Duodenal mucosa (tissue), 2 donors: ENCODE measurements around the gene MTUS2.

Source experiments
- H3K27ac ChIP-seq: one replicate; pipeline ENCODE4 v1.7.0; 2013; ENCODE audit warnings: low read depth, low read length
- H3K27me3 ChIP-seq, 2 donors: one replicate each; pipeline ENCODE4 v1.7.0; 2013; ENCODE audit warnings: low read length in 2 of 2, control low read depth in 1 of 2; ENCODE audit not compliant: insufficient read depth in 2 of 2, control insufficient read depth in 1 of 2
- H3K36me3 ChIP-seq, 2 donors: one replicate each; pipeline ENCODE4 v1.7.0; 2013; ENCODE audit warnings: low read length in 2 of 2, control low read depth in 1 of 2; ENCODE audit not compliant: insufficient read depth in 2 of 2, control insufficient read depth in 1 of 2
- H3K4me1 ChIP-seq, 2 donors: one replicate each; pipeline ENCODE4 v1.7.0; 2013; ENCODE audit warnings: low read length in 2 of 2, control low read depth in 1 of 2; ENCODE audit not compliant: insufficient read depth in 2 of 2, control insufficient read depth in 1 of 2
- H3K4me3 ChIP-seq, 2 donors: one replicate each; pipeline ENCODE4 v1.7.0; 2013; ENCODE audit warnings: low read length in 2 of 2, low read depth in 1 of 2
- H3K9ac ChIP-seq, 2 donors: one replicate each; pipeline ENCODE4 v1.7.0; 2013; ENCODE audit warnings: low read length in 2 of 2, low read depth in 1 of 2
- H3K9me3 ChIP-seq, 2 donors: one replicate each; pipeline ENCODE4 v1.7.0; 2013; ENCODE audit warnings: low read length in 2 of 2, control low read depth in 1 of 2; ENCODE audit not compliant: control insufficient read depth in 1 of 2

Gene MTUS2

DNA sequence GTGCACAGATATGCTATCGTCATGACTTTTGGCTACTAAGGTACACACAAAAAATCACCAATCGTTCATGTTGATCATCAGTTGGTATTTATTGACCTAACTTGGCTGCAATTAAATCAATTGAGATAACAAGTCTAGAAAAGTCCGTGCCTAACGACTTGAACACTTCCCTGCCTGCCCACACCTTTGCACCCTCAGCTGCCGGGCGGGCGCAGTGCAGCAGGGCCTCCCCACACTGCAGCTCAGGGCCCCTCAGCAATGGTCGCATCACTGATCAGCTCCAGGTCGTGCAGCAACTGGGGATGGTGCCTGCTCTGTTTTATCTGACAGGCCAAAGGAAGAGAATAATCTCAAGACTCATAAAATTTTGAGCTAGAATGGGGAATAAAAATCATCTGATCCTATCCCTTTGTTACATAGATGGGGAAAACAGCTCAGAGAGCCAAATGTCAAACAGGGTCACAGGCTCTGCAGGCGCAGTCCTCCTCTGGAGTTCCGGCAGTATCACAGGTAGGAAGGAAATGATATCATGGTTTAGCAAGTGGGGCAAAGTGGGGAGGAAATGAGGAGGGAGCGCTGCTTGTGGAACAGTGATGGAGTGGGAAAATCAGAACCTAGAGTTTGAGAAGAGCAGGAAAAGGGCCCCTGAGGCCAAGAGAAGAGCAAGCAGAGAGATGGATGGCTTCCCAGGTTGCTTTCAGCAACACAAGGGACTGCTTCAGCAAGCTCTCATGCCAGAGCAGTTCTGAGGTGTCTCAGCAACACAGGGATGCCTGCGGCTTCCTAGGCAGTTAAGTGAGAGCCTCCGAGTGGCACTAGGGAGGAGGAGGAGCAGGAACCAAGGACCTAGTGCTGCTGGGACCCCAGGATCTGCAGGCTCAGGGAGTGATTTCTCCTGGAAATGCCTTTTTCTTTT is 717.9 kb downstream of the MTUS2 start:
- peaks cover 0 to 21% of the 10 kb centered on the region in 2 donors for H3K36me3 ChIP-seq
- no peak overlapping the region for H3K4me3 ChIP-seq
- H3K4me1 ChIP-seq = peaks cover 31 to 45% of the 10 kb centered on the region in 2 donors
- H3K9me3 ChIP-seq = no peaks in the 10 kb centered on the region
- no peaks in the 10 kb centered on the region for H3K27me3 ChIP-seq
- no peak overlapping the region for H3K27ac ChIP-seq
- H3K9ac ChIP-seq = peak overlapping the region in 1 of 2 donors; percentile 32

DNA sequence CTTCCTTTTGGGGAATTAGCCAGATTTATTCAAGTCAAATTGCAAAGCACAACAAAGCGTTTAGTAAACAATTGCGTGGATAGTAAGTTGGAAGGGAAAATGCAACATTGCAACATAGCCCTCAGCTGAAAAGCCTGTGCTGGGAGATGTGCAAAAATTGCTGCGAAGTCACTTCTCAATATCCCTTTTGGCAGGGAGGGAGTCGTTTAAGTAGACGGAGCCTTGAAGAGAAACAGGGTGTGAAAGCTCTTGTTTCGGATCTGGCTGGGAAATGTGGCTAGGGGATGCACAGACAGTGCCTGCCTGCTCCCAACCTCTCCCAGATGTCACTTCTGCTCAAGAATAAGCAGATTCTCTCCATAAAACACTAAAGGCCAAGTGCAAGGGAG is 718.5 kb downstream of the MTUS2 start:
- no peak overlapping the region for H3K9ac ChIP-seq
- H3K27ac ChIP-seq = no peak overlapping the region
- H3K4me1 ChIP-seq = peaks cover 36 to 49% of the 10 kb centered on the region in 2 donors
- H3K9me3 ChIP-seq = no peaks in the 10 kb centered on the region
- no peaks in the 10 kb centered on the region for H3K27me3 ChIP-seq
- peaks cover 0 to 16% of the 10 kb centered on the region in 2 donors for H3K36me3 ChIP-seq
- H3K4me3 ChIP-seq = no peak overlapping the region

- Histone ChIP-seq H3K9ac (no peak overlapping the region), H3K9me3 (no peaks in the 10 kb centered on the region), H3K36me3 (peaks cover 0 to 10% of the 10 kb centered on the region in 2 donors), H3K4me3 (no peak overlapping the region), H3K27me3 (no peaks in the 10 kb centered on the region), H3K27ac (no peak overlapping the region), H3K4me1 (peaks cover 43 to 62% of the 10 kb centered on the region in 2 donors)
Measured at GRCh38 chr13:29539856-29540255, 719.7 kb downstream of the MTUS2 start.

GRCh38 chr13:29540334-29540733 is 720.2 kb downstream of the MTUS2 start:
- Histone ChIP-seq H3K9ac (no peak overlapping the region), H3K27ac (no peak overlapping the region)

DNA sequence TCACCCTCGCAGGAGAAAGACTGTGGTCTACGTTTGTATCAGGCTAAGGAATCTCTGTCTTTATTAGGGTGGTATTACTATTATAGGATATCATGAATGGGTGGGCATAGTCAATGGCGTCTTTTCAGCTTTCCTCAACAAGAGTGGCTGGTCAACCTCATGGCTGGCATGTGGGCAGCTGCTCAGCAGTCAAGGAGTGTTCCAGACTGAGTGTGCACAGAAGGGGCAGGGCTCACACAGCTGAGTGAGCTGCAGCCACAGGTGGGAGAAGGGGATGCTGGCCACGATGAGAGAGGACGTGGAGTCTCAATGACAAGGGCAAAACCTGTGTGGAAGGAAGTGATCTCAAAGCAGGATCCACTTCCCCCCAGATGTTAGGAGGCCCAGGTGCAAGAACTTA is 720.7 kb downstream of the MTUS2 start:
- H3K36me3 ChIP-seq = peaks cover 0 to 10% of the 10 kb centered on the region in 2 donors
- no peaks in the 10 kb centered on the region for H3K9me3 ChIP-seq
- H3K27me3 ChIP-seq = no peaks in the 10 kb centered on the region
- no peak overlapping the region for H3K4me3 ChIP-seq
- no peak overlapping the region for H3K9ac ChIP-seq
- H3K27ac ChIP-seq = no peak overlapping the region
- peaks cover 40 to 57% of the 10 kb centered on the region in 2 donors for H3K4me1 ChIP-seq

More at GRCh38 chr13:29540334-29540733, 720.2 kb downstream of the MTUS2 start:
- no peak overlapping the region for H3K4me3 ChIP-seq
- H3K27me3 ChIP-seq = no peaks in the 10 kb centered on the region
- H3K4me1 ChIP-seq = peaks cover 43 to 62% of the 10 kb centered on the region in 2 donors
- H3K36me3 ChIP-seq = peaks cover 0 to 10% of the 10 kb centered on the region in 2 donors
- no peaks in the 10 kb centered on the region for H3K9me3 ChIP-seq

- H3K4me1 ChIP-seq = peaks cover 38 to 51% of the 10 kb centered on the region in 2 donors
Measured at GRCh38 chr13:29541400-29541799, 721.3 kb downstream of the MTUS2 start.

DNA sequence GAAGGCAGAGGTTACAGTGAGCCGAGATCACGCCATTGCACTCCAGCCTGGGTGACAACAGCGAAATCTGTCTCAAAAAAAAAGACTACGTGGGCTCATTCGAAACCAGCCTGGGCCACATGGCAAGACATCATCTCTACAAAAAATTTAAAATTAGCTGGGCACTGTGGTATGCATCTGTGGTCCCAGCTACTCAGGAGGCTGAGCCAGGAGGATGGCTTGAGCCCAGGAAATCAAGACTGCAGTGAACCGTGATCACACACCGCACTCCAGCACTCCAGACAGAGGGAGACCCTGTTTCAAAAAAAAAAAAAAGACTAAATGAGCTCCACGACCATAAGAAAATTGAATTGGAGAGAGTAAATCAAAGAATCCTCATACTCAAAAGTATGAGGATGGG is 722.2 kb downstream of the MTUS2 start:
- Histone ChIP-seq H3K27me3 (no peaks in the 10 kb centered on the region), H3K27ac (no peak overlapping the region), H3K9me3 (no peaks in the 10 kb centered on the region), H3K4me1 (peaks cover 35 to 43% of the 10 kb centered on the region in 2 donors), H3K9ac (no peak overlapping the region), H3K36me3 (peaks cover 0 to 10% of the 10 kb centered on the region in 2 donors), H3K4me3 (no peak overlapping the region)

More at GRCh38 chr13:29541400-29541799, 721.3 kb downstream of the MTUS2 start:
- H3K9ac ChIP-seq = no peak overlapping the region
- H3K27ac ChIP-seq = no peak overlapping the region
- no peaks in the 10 kb centered on the region for H3K27me3 ChIP-seq
- no peak overlapping the region for H3K4me3 ChIP-seq
- H3K9me3 ChIP-seq = no peaks in the 10 kb centered on the region
- H3K36me3 ChIP-seq = peaks cover 0 to 10% of the 10 kb centered on the region in 2 donors

- H3K4me1 ChIP-seq = peaks cover 32 to 42% of the 10 kb centered on the region in 2 donors
- H3K27me3 ChIP-seq = no peaks in the 10 kb centered on the region
- H3K27ac ChIP-seq = no peak overlapping the region
- H3K36me3 ChIP-seq = peaks cover 0 to 10% of the 10 kb centered on the region in 2 donors
- no peak overlapping the region for H3K9ac ChIP-seq
- H3K9me3 ChIP-seq = no peaks in the 10 kb centered on the region
- no peak overlapping the region for H3K4me3 ChIP-seq
Measured at GRCh38 chr13:29543230-29544215, 723.4 kb downstream of the MTUS2 start.

GRCh38 chr13:29545988-29546387 is 725.8 kb downstream of the MTUS2 start:
- Histone ChIP-seq H3K4me3 (no peak overlapping the region), H3K27me3 (no peaks in the 10 kb centered on the region), H3K9ac (no peak overlapping the region), H3K4me1 (peaks cover 30 to 38% of the 10 kb centered on the region in 2 donors), H3K27ac (no peak overlapping the region), H3K9me3 (no peaks in the 10 kb centered on the region), H3K36me3 (peaks cover 0 to 11% of the 10 kb centered on the region in 2 donors)
